Tibial nerve (tissue), 4 donors: Measurements from ENCODE around the gene UFSP1. TPM values are rescaled to one million over a fixed set of nuclear protein-coding genes. Genes with fewer than 3 reads are reported as not detected.
"Not testable (repeated sequence)": the region's sequence is repeated elsewhere in the genome, so short reads cannot be mapped to it uniquely, and the experiment has no call there.

Experiments
- DNase-seq, 2 donors: peaks; one replicate each; pipeline ENCODE4 v3.0.0-alpha.2; 2019; ENCODE audit warnings: low spot score in 2 of 2
- H3K27ac ChIP-seq, 4 donors: fragments of 200-600 bp; sonication (generic) in 3 of 4; one replicate each; pipeline ENCODE4 v1.5.1; 2017 to 2019; ENCODE audit warnings: mild to moderate bottlenecking in 1 of 4
- H3K27me3 ChIP-seq, 2 donors: fragments of 200-600 bp; sonication (generic) in 1 of 2; one replicate each; pipeline versions ENCODE4 v1.5.1 to v1.6.0; 2017 to 2019
- H3K36me3 ChIP-seq, 3 donors: fragments of 200-600 bp; sonication (generic); one replicate each; pipeline ENCODE4 v1.5.1; 2018 to 2019
- H3K4me1 ChIP-seq, 4 donors: fragments of 200-600 bp; sonication (generic) in 3 of 4; one replicate each; pipeline ENCODE4 v1.5.1; 2017 to 2019
- H3K4me3 ChIP-seq, 4 donors: fragments of 200-600 bp; sonication (generic) in 3 of 4; one replicate each; pipeline ENCODE4 v1.5.1; 2017 to 2019; ENCODE audit warnings: mild to moderate bottlenecking in 1 of 4, moderate library complexity in 1 of 4
- H3K9me3 ChIP-seq, 4 donors: fragments of 200-600 bp; sonication (generic) in 3 of 4; one replicate each; pipeline ENCODE4 v1.5.1; 2017 to 2019
- EP300 ChIP-seq, 2 donors: sonication (generic); formaldehyde crosslinking; IDR thresholded peaks; one replicate each; pipeline ENCODE4 v1.6.1; 2017; ENCODE audit warnings: antibody characterized with exemption in 2 of 2, mild to moderate bottlenecking in 1 of 2
- POLR2A ChIP-seq, 2 donors: fragments of 450-650 bp; IDR thresholded peaks; one replicate each; pipeline ENCODE4 v1.6.1; 2017; ENCODE audit warnings: antibody characterized with exemption in 2 of 2, mild to moderate bottlenecking in 2 of 2, moderate library complexity in 2 of 2
- WGBS, 2 donors: methylation state at CpG; one replicate each; pipeline ENCODE4 v1.1.5; 2018; 5-methylcytosine and 5-hydroxymethylcytosine counted together
- total RNA-seq, 4 donors: library from RNA; depleted of rRNA; stranded (reverse); fragments of >200 nt; gene quantifications; one replicate each; pipeline ENCODE4 v1.1.0, GENCODE V29; 2016
- TF ChIP-seq, protein P1 (sequence below), 5 experiments: fragments of 200-600 bp in 3 of 5; fragments of 450-650 bp in 2 of 5; sonication (generic) in 3 of 5; IDR thresholded peaks; one replicate each; pipeline ENCODE4 v1.5.1; 2016 to 2019; ENCODE audit warnings: antibody characterized with exemption in 5 of 5, mild to moderate bottlenecking in 3 of 5, moderate library complexity in 2 of 5

The UFSP1 gene
- 10 to 100 TPM in 1 of 4 donors, 1 to 10 TPM in 3; 2.8 to 13.3 (median 5.0) TPM for total RNA-seq

DNA sequence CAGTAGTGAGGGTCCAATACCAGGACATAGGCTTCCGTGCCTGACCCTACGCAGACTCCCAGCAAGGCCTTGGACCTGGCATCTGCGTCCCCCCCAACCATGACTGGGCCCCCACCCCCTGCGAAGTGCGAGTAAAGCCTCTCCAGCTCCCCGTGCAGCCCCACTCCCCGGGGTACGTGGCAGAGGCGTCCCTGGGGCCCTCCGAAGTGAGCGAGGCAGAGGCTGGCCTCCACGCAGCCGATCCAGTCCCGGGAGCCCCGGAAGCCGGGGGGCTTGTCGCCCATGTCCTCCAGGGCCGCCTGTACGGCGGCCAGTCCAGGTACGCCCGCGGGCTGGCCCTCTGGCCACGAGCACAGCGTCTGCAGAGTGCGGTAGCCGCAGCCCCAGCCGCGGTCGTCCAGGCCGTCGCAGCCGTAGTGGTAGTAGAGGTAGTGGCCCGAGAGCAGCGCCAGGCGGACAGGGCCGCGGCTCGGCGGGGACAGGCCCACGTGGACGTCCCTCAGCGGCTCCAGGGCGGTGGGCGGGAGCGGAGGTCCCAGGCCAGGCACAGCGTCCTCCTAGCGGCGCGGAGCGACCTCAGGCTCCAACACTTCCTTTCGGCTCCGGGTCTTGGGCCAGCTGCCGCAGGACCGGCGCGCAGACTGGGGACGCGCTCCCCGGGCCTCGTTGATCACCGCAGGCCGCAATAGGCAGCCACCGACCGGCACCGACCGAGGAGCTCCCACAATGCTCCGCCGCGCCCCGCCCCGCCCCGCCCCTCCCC, at the start of gene UFSP1:
Gene UFSP1, minus strand, starts transcription at position 728 of the 763 bp plus-strand sequence. Its CDS starts 444 bp downstream, at position 284.
- Histone ChIP-seq H3K4me3 (peak within 1 kb of the TSS; percentile 65 to 93 (median 81)), H3K27me3 (peaks cover 0 to 11% of the 10 kb centered on the region in 2 donors), H3K4me1 (peaks cover 0 to 43% (median 20%) of the 10 kb centered on the region in 4 donors), H3K36me3 (peaks cover 0 to 44% (median 29%) of the 10 kb centered on the region in 3 donors), H3K9me3 (no peaks in the 10 kb centered on the region), H3K27ac (peak within 1 kb of the TSS; percentile 77 to 93 (median 88))
- 3 to 4% methylated on average over 13 to 22 of the region's 73 CpGs for WGBS, 2 donors
- DNase-seq = no peak
- TF ChIP-seq, protein P1, sequence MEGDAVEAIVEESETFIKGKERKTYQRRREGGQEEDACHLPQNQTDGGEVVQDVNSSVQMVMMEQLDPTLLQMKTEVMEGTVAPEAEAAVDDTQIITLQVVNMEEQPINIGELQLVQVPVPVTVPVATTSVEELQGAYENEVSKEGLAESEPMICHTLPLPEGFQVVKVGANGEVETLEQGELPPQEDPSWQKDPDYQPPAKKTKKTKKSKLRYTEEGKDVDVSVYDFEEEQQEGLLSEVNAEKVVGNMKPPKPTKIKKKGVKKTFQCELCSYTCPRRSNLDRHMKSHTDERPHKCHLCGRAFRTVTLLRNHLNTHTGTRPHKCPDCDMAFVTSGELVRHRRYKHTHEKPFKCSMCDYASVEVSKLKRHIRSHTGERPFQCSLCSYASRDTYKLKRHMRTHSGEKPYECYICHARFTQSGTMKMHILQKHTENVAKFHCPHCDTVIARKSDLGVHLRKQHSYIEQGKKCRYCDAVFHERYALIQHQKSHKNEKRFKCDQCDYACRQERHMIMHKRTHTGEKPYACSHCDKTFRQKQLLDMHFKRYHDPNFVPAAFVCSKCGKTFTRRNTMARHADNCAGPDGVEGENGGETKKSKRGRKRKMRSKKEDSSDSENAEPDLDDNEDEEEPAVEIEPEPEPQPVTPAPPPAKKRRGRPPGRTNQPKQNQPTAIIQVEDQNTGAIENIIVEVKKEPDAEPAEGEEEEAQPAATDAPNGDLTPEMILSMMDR (IDR thresholded peaks at IDR 0.05) = no peak
- TF ChIP-seq POLR2A (IDR thresholded peaks at IDR 0.05) (no peak), EP300 (IDR thresholded peaks at IDR 0.05) (no peak)

GRCh38 chr7:100936167-100936566, 46.7 kb upstream of the UFSP1 start:
- DNase-seq, H3K4me1 ChIP-seq, H3K4me3 ChIP-seq, H3K27me3 ChIP-seq, H3K27ac ChIP-seq, H3K36me3 ChIP-seq: not testable (repeated sequence)
- peaks cover 0 to 36% (median 0%) of the 10 kb centered on the region in 4 donors for H3K9me3 ChIP-seq
- 75 to 89% methylated on average over 7 of the region's 7 CpGs for WGBS, 2 donors

- H3K27me3 ChIP-seq, H3K4me3 ChIP-seq, H3K27ac ChIP-seq, DNase-seq, H3K36me3 ChIP-seq, H3K4me1 ChIP-seq: not testable (repeated sequence)
- 63 to 79% methylated on average over 2 of the region's 2 CpGs for WGBS, 2 donors
- H3K9me3 ChIP-seq = peaks cover 0 to 29% (median 0%) of the 10 kb centered on the region in 4 donors
These were observed 45.9 kb upstream of the UFSP1 start for GRCh38 chr7:100935381-100935780.

DNA sequence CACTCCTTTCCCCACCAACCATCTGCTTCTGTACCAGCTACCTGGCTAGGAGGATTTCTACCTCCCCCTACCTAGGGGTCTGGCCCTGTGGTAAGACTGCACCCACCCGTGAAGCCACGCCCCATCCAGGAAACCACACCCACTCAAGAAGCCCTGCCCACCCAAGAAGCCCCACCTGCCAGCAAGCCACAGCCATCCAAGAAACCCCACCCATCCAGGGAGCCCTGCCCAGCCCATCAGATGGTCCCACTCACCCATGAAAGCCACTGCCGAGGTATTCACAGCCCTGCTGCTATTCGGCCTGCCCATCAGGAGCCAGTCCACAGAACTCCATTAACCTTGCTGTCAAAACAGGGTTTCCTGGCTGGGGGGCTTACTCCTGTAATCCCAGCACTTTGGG, 44.2 kb upstream of the UFSP1 start:
- no peak for DNase-seq
- Histone ChIP-seq H3K9me3 (peaks cover 0 to 17% (median 0%) of the 10 kb centered on the region in 4 donors), H3K27me3 (peaks cover 0 to 5% of the 10 kb centered on the region in 2 donors), H3K27ac (no peak overlapping the region), H3K4me1 (no peaks in the 10 kb centered on the region), H3K4me3 (no peak overlapping the region), H3K36me3 (no peaks in the 10 kb centered on the region)
- TF ChIP-seq POLR2A (IDR thresholded peaks at IDR 0.05) = no peak
- no peak for TF ChIP-seq EP300 (IDR thresholded peaks at IDR 0.05)
- TF ChIP-seq, protein P1 (IDR thresholded peaks at IDR 0.05) = no peak
- 67 to 69% methylated on average over 4 of the region's 4 CpGs for WGBS, 2 donors

- WGBS, 2 donors = 82 to 89% methylated on average over 1 of the region's 1 CpG
- Histone ChIP-seq H3K4me1 (no peaks in the 10 kb centered on the region), H3K36me3 (no peaks in the 10 kb centered on the region), H3K9me3 (peaks cover 0 to 17% (median 0%) of the 10 kb centered on the region in 4 donors), H3K27me3 (peaks cover 0 to 5% of the 10 kb centered on the region in 2 donors), H3K27ac (no peak overlapping the region), H3K4me3 (no peak overlapping the region)
- DNase-seq = no peak
- no peak for TF ChIP-seq EP300 (IDR thresholded peaks at IDR 0.05)
- no peak for TF ChIP-seq POLR2A (IDR thresholded peaks at IDR 0.05)
- TF ChIP-seq, protein P1 (IDR thresholded peaks at IDR 0.05) = no peak
These were observed 40.3 kb upstream of the UFSP1 start for GRCh38 chr7:100929808-100930174.

GRCh38 chr7:100923616-100924015, 34.1 kb upstream of the UFSP1 start:
- DNase-seq, H3K4me1 ChIP-seq, H3K27me3 ChIP-seq, H3K36me3 ChIP-seq, H3K27ac ChIP-seq, H3K4me3 ChIP-seq, H3K9me3 ChIP-seq: not testable (repeated sequence)
- 46 to 47% methylated on average over 4 of the region's 4 CpGs for WGBS, 2 donors
